Measurements from ENCODE around the gene NKX6-1.

DNA sequence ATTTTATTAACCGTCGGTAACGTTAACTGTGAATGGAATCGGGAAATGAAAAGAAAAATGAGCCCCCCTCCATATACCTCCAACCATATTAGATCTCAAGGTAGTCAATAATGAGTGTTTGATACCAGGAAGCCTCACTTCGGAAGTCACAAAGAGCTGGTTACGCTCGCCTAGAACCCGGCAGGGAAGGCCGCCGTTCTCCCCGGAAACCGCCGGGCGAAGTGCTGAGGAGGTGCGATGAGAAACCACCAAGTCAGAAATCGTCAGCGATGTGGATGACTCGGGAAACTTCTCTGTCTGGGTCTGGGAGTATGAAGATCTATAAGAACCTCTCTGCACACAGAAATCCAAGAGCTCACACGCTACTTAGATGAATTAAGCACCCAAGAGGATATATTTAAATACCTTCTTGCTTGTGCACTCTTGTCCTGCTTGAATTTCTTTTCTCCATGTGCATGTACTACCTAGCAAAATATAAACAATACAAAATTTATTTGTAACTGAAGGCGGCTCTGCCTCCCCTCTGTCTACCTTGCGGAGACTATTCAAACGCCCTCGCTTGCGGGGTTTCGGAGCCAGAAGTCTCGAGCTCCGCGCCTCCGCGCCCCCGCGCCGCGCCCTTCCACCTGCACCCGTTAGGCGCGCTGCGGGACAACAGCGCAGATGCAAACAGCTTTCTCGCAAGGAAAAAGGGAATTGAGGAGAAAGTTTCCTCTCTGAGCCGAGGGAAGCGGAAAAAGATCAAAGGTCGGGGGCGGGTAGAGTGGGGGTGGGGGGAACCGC, 17.8 kb downstream of the NKX6-1 start:
- no peak for TF ChIP-seq GLIS3 (CRISPR knock-in tag; IDR thresholded peaks at IDR 0.05)
- no peak for TF ChIP-seq ARNTL (CRISPR knock-in tag; IDR thresholded peaks at IDR 0.05; ENCODE audit: borderline replicate concordance, low read depth)
- no peak for TF ChIP-seq ZFP30 (CRISPR knock-in tag; IDR thresholded peaks at IDR 0.05)

Measured in SK-N-SH treated with all-trans-retinoic acid at 6 μM for 48 hours (cell line).